Medulla oblongata (tissue), 1 donor: Measurements from ENCODE around the gene MRPL40.
A peak's percentile ranks its signal among the peaks of the same experiment; 100 is the strongest.

ENCODE experiments used
- DNase-seq: peaks from one replicate; pipeline ENCODE4 v3.0.0-alpha.2; 2015; ENCODE audit errors: extremely low spot score

The MRPL40 gene

GRCh38 chr22:19432133-19432851 is at the start of gene MRPL40:
MRPL40 (plus strand) TSS chr22:19432545; CDS start chr22:19432555, 10 bp downstream.
- peak; percentile 97 for DNase-seq

GRCh38 chr22:19383292-19383691 is 49.1 kb upstream of the MRPL40 start:
- DNase-seq, result no peak

- no peak for DNase-seq
Observed at GRCh38 chr22:19385221-19385906, 47.0 kb upstream of the MRPL40 start.

GRCh38 chr22:19386248-19386647 is 46.1 kb upstream of the MRPL40 start:
- DNase-seq, result no peak

- DNase-seq, result no peak
Observed at GRCh38 chr22:19387038-19387437, 45.3 kb upstream of the MRPL40 start.

GRCh38 chr22:19387575-19387974 is 44.8 kb upstream of the MRPL40 start:
- DNase-seq, result no peak

- DNase-seq, result no peak
Observed at GRCh38 chr22:19393704-19394103, 38.6 kb upstream of the MRPL40 start.

- DNase-seq, result no peak
Observed at GRCh38 chr22:19394274-19395050, 37.9 kb upstream of the MRPL40 start.

- no peak for DNase-seq
Observed at GRCh38 chr22:19395276-19395675, 37.1 kb upstream of the MRPL40 start.

- DNase-seq, result no peak
Observed at GRCh38 chr22:19396561-19396933, 35.8 kb upstream of the MRPL40 start.

- DNase-seq, result no peak
Observed at GRCh38 chr22:19396934-19397733, 35.2 kb upstream of the MRPL40 start.

GRCh38 chr22:19397734-19398104 is 34.6 kb upstream of the MRPL40 start:
- no peak for DNase-seq

- DNase-seq, result no peak
Observed at GRCh38 chr22:19398206-19398605, 34.1 kb upstream of the MRPL40 start.

GRCh38 chr22:19398652-19399051 is 33.7 kb upstream of the MRPL40 start:
- no peak for DNase-seq

- DNase-seq, result no peak
Observed at GRCh38 chr22:19400881-19401280, 31.5 kb upstream of the MRPL40 start.

GRCh38 chr22:19401483-19401882 is 30.9 kb upstream of the MRPL40 start:
- no peak for DNase-seq

GRCh38 chr22:19402642-19403191 is 29.6 kb upstream of the MRPL40 start:
- no peak for DNase-seq

GRCh38 chr22:19404676-19405075 is 27.7 kb upstream of the MRPL40 start:
- no peak for DNase-seq

- DNase-seq, result no peak
Observed at GRCh38 chr22:19405133-19405532, 27.2 kb upstream of the MRPL40 start.

GRCh38 chr22:19405652-19406051 is 26.7 kb upstream of the MRPL40 start:
- no peak for DNase-seq

GRCh38 chr22:19406281-19406811 is 26.0 kb upstream of the MRPL40 start:
- no peak for DNase-seq
